Activated CD4-positive, alpha-beta T cell treated with anti-CD3 and anti-CD28 coated beads, Interleukin-2, amount 10 ng/mL, durations not matched to agents 24 days and 14 days (primary cell): ENCODE data around the gene EPHA8. TPM values are rescaled to one million over a fixed set of nuclear protein-coding genes. Genes with fewer than 3 reads are reported as not detected.

ENCODE experiments used
- DNase-seq: peaks from one replicate; pipeline ENCODE4 v3.0.0; 2022
- H3K27ac Mint-ChIP-seq: one replicate; pipeline ENCODE4 v1.8.0; 2022; ENCODE audit warnings: mild to moderate bottlenecking, mixed read lengths
- H3K27me3 Mint-ChIP-seq: one replicate; pipeline ENCODE4 v1.8.0; 2022; ENCODE audit warnings: mixed read lengths
- H3K36me3 Mint-ChIP-seq: one replicate; pipeline ENCODE4 v1.8.0; 2022; ENCODE audit warnings: low read depth, mild to moderate bottlenecking, mixed read lengths
- H3K4me1 Mint-ChIP-seq: one replicate; pipeline ENCODE4 v1.8.0; 2021; ENCODE audit warnings: mixed read lengths
- H3K4me3 Mint-ChIP-seq: one replicate; pipeline ENCODE4 v1.8.0; 2022; ENCODE audit warnings: mild to moderate bottlenecking, moderate library complexity, mixed read lengths
- H3K9me3 Mint-ChIP-seq: one replicate; pipeline ENCODE4 v1.8.0; 2021; ENCODE audit warnings: mixed read lengths
- intact Hi-C: fragments of 100-400 bp; cut with micrococcal nuclease; formaldehyde crosslinking; loops from one replicate; pipeline ENCODE4 v1.15.1; 2023
- total RNA-seq: library from RNA; stranded (reverse); gene quantifications from 2 replicates; pipeline ENCODE4 v1.2.3, GENCODE V29; 2022

EPHA8 gene
- total RNA-seq, 1 donor from 2014 or later: not detected

- peaks cover 6% of the 10 kb centered on the region for H3K4me1 Mint-ChIP-seq
- no peak overlapping the region for H3K4me3 Mint-ChIP-seq
- no peak overlapping the region for H3K27ac Mint-ChIP-seq
- intact Hi-C loops: no loop called here
- H3K36me3 Mint-ChIP-seq: no peaks in the 10 kb centered on the region
- H3K9me3 Mint-ChIP-seq: no peaks in the 10 kb centered on the region
- DNase-seq: no peak
- peaks cover 20% of the 10 kb centered on the region for H3K27me3 Mint-ChIP-seq
Measured at GRCh38 chr1:22543679-22544078, 19.6 kb upstream of the EPHA8 start.

GRCh38 chr1:22544606-22545005, 18.7 kb upstream of the EPHA8 start:
- Mint-ChIP-seq H3K27ac (no peak overlapping the region), H3K9me3 (no peaks in the 10 kb centered on the region), H3K4me1 (no peaks in the 10 kb centered on the region), H3K27me3 (peaks cover 20% of the 10 kb centered on the region), H3K36me3 (no peaks in the 10 kb centered on the region), H3K4me3 (no peak overlapping the region)
- DNase-seq: no peak
- intact Hi-C loops: no loop called here

- no peak overlapping the region for H3K4me3 Mint-ChIP-seq
- no peaks in the 10 kb centered on the region for H3K36me3 Mint-ChIP-seq
- DNase-seq: no peak
- H3K27me3 Mint-ChIP-seq: peaks cover 20% of the 10 kb centered on the region
- intact Hi-C loops: no loop called here
- H3K27ac Mint-ChIP-seq: no peak overlapping the region
- H3K9me3 Mint-ChIP-seq: no peaks in the 10 kb centered on the region
- no peaks in the 10 kb centered on the region for H3K4me1 Mint-ChIP-seq
Measured at GRCh38 chr1:22545141-22545540, 18.1 kb upstream of the EPHA8 start.

GRCh38 chr1:22547186-22547817, 16.0 kb upstream of the EPHA8 start:
- Mint-ChIP-seq H3K27ac (no peak overlapping the region), H3K4me3 (no peak overlapping the region), H3K27me3 (peaks cover 20% of the 10 kb centered on the region), H3K4me1 (no peaks in the 10 kb centered on the region), H3K36me3 (no peaks in the 10 kb centered on the region), H3K9me3 (no peaks in the 10 kb centered on the region)
- DNase-seq: no peak
- intact Hi-C loops: no loop called here

- no peaks in the 10 kb centered on the region for H3K9me3 Mint-ChIP-seq
- no peaks in the 10 kb centered on the region for H3K4me1 Mint-ChIP-seq
- no peak overlapping the region for H3K27ac Mint-ChIP-seq
- no peak overlapping the region for H3K4me3 Mint-ChIP-seq
- H3K27me3 Mint-ChIP-seq: peaks cover 20% of the 10 kb centered on the region
- intact Hi-C loops: no loop called here
- no peak for DNase-seq
- H3K36me3 Mint-ChIP-seq: no peaks in the 10 kb centered on the region
Measured at GRCh38 chr1:22547818-22548462, 15.3 kb upstream of the EPHA8 start.

- Mint-ChIP-seq H3K4me3 (no peak overlapping the region), H3K27me3 (peaks cover 25% of the 10 kb centered on the region), H3K4me1 (peaks cover 2% of the 10 kb centered on the region), H3K27ac (no peak overlapping the region), H3K9me3 (no peaks in the 10 kb centered on the region), H3K36me3 (no peaks in the 10 kb centered on the region)
- no peak for DNase-seq
- intact Hi-C loops: no loop called here
Measured at GRCh38 chr1:22550021-22550420, 13.3 kb upstream of the EPHA8 start.

GRCh38 chr1:22551591-22551990, 11.7 kb upstream of the EPHA8 start:
- no peak for DNase-seq
- H3K27me3 Mint-ChIP-seq: peaks cover 32% of the 10 kb centered on the region
- intact Hi-C loops: no loop called here
- no peaks in the 10 kb centered on the region for H3K36me3 Mint-ChIP-seq
- H3K4me3 Mint-ChIP-seq: no peak overlapping the region
- peaks cover 3% of the 10 kb centered on the region for H3K4me1 Mint-ChIP-seq
- no peak overlapping the region for H3K27ac Mint-ChIP-seq
- H3K9me3 Mint-ChIP-seq: no peaks in the 10 kb centered on the region

GRCh38 chr1:22552021-22552420, 11.3 kb upstream of the EPHA8 start:
- no peak for DNase-seq
- H3K4me3 Mint-ChIP-seq: no peak overlapping the region
- no peaks in the 10 kb centered on the region for H3K36me3 Mint-ChIP-seq
- H3K27ac Mint-ChIP-seq: no peak overlapping the region
- peaks cover 33% of the 10 kb centered on the region for H3K27me3 Mint-ChIP-seq
- intact Hi-C loops: no loop called here
- peaks cover 3% of the 10 kb centered on the region for H3K4me1 Mint-ChIP-seq
- H3K9me3 Mint-ChIP-seq: no peaks in the 10 kb centered on the region

GRCh38 chr1:22553104-22553880, 10.0 kb upstream of the EPHA8 start:
- peaks cover 3% of the 10 kb centered on the region for H3K4me1 Mint-ChIP-seq
- peaks cover 26% of the 10 kb centered on the region for H3K27me3 Mint-ChIP-seq
- DNase-seq: no peak
- H3K27ac Mint-ChIP-seq: no peak overlapping the region
- intact Hi-C loops: no loop called here
- no peak overlapping the region for H3K4me3 Mint-ChIP-seq
- H3K9me3 Mint-ChIP-seq: no peaks in the 10 kb centered on the region
- H3K36me3 Mint-ChIP-seq: no peaks in the 10 kb centered on the region

GRCh38 chr1:22553991-22554522, 9.2 kb upstream of the EPHA8 start:
- no peaks in the 10 kb centered on the region for H3K36me3 Mint-ChIP-seq
- H3K4me3 Mint-ChIP-seq: no peak overlapping the region
- H3K27me3 Mint-ChIP-seq: peaks cover 22% of the 10 kb centered on the region
- H3K27ac Mint-ChIP-seq: no peak overlapping the region
- no peak for DNase-seq
- H3K4me1 Mint-ChIP-seq: peaks cover 3% of the 10 kb centered on the region
- no peaks in the 10 kb centered on the region for H3K9me3 Mint-ChIP-seq
- intact Hi-C loops: no loop called here

- Mint-ChIP-seq H3K9me3 (no peaks in the 10 kb centered on the region), H3K4me1 (peaks cover 3% of the 10 kb centered on the region), H3K4me3 (no peak overlapping the region), H3K27me3 (peaks cover 24% of the 10 kb centered on the region), H3K36me3 (no peaks in the 10 kb centered on the region), H3K27ac (no peak overlapping the region)
- DNase-seq: no peak
- intact Hi-C loops: no loop called here
Measured at GRCh38 chr1:22555371-22555656, 8.0 kb upstream of the EPHA8 start.

- Mint-ChIP-seq H3K27ac (no peak overlapping the region), H3K4me1 (peaks cover 3% of the 10 kb centered on the region), H3K4me3 (no peak overlapping the region), H3K36me3 (no peaks in the 10 kb centered on the region), H3K9me3 (no peaks in the 10 kb centered on the region), H3K27me3 (peaks cover 32% of the 10 kb centered on the region)
- intact Hi-C loops: no loop called here
- no peak for DNase-seq
Measured at GRCh38 chr1:22556391-22557104, 6.7 kb upstream of the EPHA8 start.

- Mint-ChIP-seq H3K4me1 (peaks cover 3% of the 10 kb centered on the region), H3K27ac (no peak overlapping the region), H3K4me3 (no peak overlapping the region), H3K9me3 (no peaks in the 10 kb centered on the region), H3K36me3 (no peaks in the 10 kb centered on the region), H3K27me3 (peaks cover 40% of the 10 kb centered on the region)
- DNase-seq: no peak
- intact Hi-C loops: no loop called here
Measured at GRCh38 chr1:22557341-22557950, 5.8 kb upstream of the EPHA8 start.
